B cell (primary cell): ENCODE data around the gene IL25. TPM values are rescaled to one million over a fixed set of nuclear protein-coding genes. Genes with fewer than 3 reads are reported as not detected.

Experiments
- ATAC-seq: fragments of 200-7000 bp; cut with Tn5 transposase; one replicate; pipeline ENCODE4 v1.10.0; 2021; ENCODE audit warnings: low read depth, mild to moderate bottlenecking, moderate number of reproducible peaks, moderate library complexity
- CTCF ChIA-PET: fragments of 350-600 bp; sonication (Branson Sonifier 250); formaldehyde crosslinking; loops from one replicate; lab custom pipeline; 2021; ENCODE audit warnings: antibody characterized with exemption, inconsistent platforms; lab: Charles Lee
- POLR2A ChIA-PET: fragments of 350-600 bp; sonication (Branson Sonifier 250); formaldehyde crosslinking; loops from one replicate; lab custom pipeline; 2021; ENCODE audit warnings: antibody characterized with exemption; lab: Charles Lee
- DNase-seq: peaks from one replicate; pipeline ENCODE4 v3.0.0; 2013
- H2AFZ ChIP-seq: 2 replicates; pipeline ENCODE4 v1.6.1; 2012; ENCODE audit warnings: mild to moderate bottlenecking, low read depth, low read length; ENCODE audit not compliant: insufficient read depth, poor library complexity, severe bottlenecking
- H3K27ac ChIP-seq, 2 donors: 1 replicate in 1 of 2; 2 replicates in 1 of 2; pipeline ENCODE4 v1.5.1; 2012 to 2013; ENCODE audit warnings: low read length in 2 of 2, mild to moderate bottlenecking in 2 of 2, moderate library complexity in 1 of 2
- H3K27me3 ChIP-seq, 4 experiments: fragments of 200-600 bp in 1 of 4; sonication (generic) in 1 of 4; replicated peaks in 1 of 4; 1 replicate in 2 of 4; 2 replicates in 2 of 4; pipeline versions ENCODE4 v1.6.1 to v1.7.0; 2013 to 2016; ENCODE audit warnings: low read length in 3 of 4, mild to moderate bottlenecking in 2 of 4, mixed read lengths in 1 of 4, moderate library complexity in 1 of 4; ENCODE audit not compliant: insufficient read depth in 4 of 4, control insufficient read depth in 3 of 4; ENCODE audit errors: control extremely low read depth in 1 of 4
- H3K36me3 ChIP-seq, 2 experiments: replicated peaks in 1 of 2; 1 replicate in 1 of 2; 2 replicates in 1 of 2; pipeline versions ENCODE4 v1.6.1 to v1.7.1; 2013; ENCODE audit warnings: low read length in 1 of 2; ENCODE audit not compliant: insufficient read depth in 2 of 2, control insufficient read depth in 1 of 2; ENCODE audit errors: control extremely low read depth in 1 of 2, extremely low read depth in 1 of 2
- H3K4me1 ChIP-seq, 2 donors: fragments of 200-600 bp in 1 of 2; sonication (generic) in 1 of 2; 1 replicate in 1 of 2; 2 replicates in 1 of 2; pipeline versions ENCODE4 v1.5.1 to v1.6.1; 2013 to 2017; ENCODE audit warnings: low read length in 2 of 2; ENCODE audit not compliant: control insufficient read depth in 2 of 2, insufficient read depth in 2 of 2
- H3K4me2 ChIP-seq: replicated peaks from 2 replicates; pipeline ENCODE3; 2012; ENCODE audit warnings: mild to moderate bottlenecking, low read depth, low read length; ENCODE audit not compliant: poor library complexity, severe bottlenecking
- H3K4me3 ChIP-seq, 5 experiments: fragments of 200-600 bp in 1 of 5; sonication (generic) in 1 of 5; 1 replicate in 3 of 5; 2 replicates in 2 of 5; pipeline versions ENCODE4 v1.5.1 to v1.7.0; 2011 to 2016; ENCODE audit warnings: low read length in 4 of 5, mild to moderate bottlenecking in 4 of 5, low read depth in 2 of 5, control low read depth in 1 of 5, moderate library complexity in 1 of 5; ENCODE audit not compliant: insufficient read depth in 1 of 5; ENCODE audit errors: control extremely low read depth in 1 of 5, extremely low read depth in 1 of 5
- H3K79me2 ChIP-seq: fragments of 200-600 bp; sonication (generic); one replicate; pipeline ENCODE4 v1.6.0; 2016; ENCODE audit warnings: low read length; ENCODE audit not compliant: control insufficient read depth, insufficient read depth
- H3K9ac ChIP-seq: fragments of 200-600 bp; sonication (generic); 2 replicates; pipeline ENCODE4 v1.6.1; 2017; ENCODE audit warnings: mild to moderate bottlenecking, low read length, moderate library complexity
- H3K9me3 ChIP-seq, 3 donors: one replicate each; pipeline versions ENCODE4 v1.6.1 to v1.7.1; 2013; ENCODE audit warnings: low read length in 2 of 3; ENCODE audit not compliant: control insufficient read depth in 2 of 3, insufficient read depth in 1 of 3; ENCODE audit errors: control extremely low read depth in 1 of 3
- H4K20me1 ChIP-seq: 2 replicates; pipeline ENCODE4 v1.6.0; 2012; ENCODE audit warnings: mild to moderate bottlenecking, low read length; ENCODE audit not compliant: insufficient read depth, control insufficient read depth, poor library complexity, severe bottlenecking
- H3K27ac Mint-ChIP-seq: one replicate; pipeline ENCODE4 v1.8.0; 2021; ENCODE audit warnings: mixed read lengths
- H3K27me3 Mint-ChIP-seq: one replicate; pipeline ENCODE4 v1.8.0; 2021; ENCODE audit warnings: mixed read lengths
- H3K4me1 Mint-ChIP-seq: one replicate; pipeline ENCODE4 v1.8.0; 2021; ENCODE audit warnings: mixed read lengths
- H3K4me3 Mint-ChIP-seq: one replicate; pipeline ENCODE4 v1.8.0; 2021; ENCODE audit warnings: mixed read lengths
- H3K9me3 Mint-ChIP-seq: one replicate; pipeline ENCODE4 v1.8.0; 2022; ENCODE audit warnings: mixed read lengths; ENCODE audit not compliant: insufficient read depth
- CTCF ChIP-seq: fragments of 200-600 bp; IDR thresholded peaks from one replicate; pipeline ENCODE4 v1.8.0; 2022; ENCODE audit warnings: antibody characterized with exemption, mild to moderate bottlenecking
- EZH2 ChIP-seq: IDR thresholded peaks from 2 replicates; pipeline ENCODE4 v1.6.1; 2012; ENCODE audit warnings: borderline replicate concordance, low read depth, mild to moderate bottlenecking, moderate library complexity, low read length; ENCODE audit not compliant: insufficient read depth, poor library complexity, severe bottlenecking
- WGBS: methylation state at CpG from one replicate; pipeline ENCODE4 v1.1.5; 2013; ENCODE audit warnings: missing lambda C conversion rate; ENCODE audit not compliant: insufficient coverage; 5-methylcytosine and 5-hydroxymethylcytosine counted together
- intact Hi-C: fragments of 100-400 bp; cut with micrococcal nuclease; formaldehyde crosslinking; loops from one replicate; pipeline ENCODE4 v1.10.0; 2022
- polyA plus RNA-seq: library from polyadenylated mRNA; depleted of rRNA; stranded (reverse); fragments of >200 nt; gene quantifications from 2 replicates; pipeline ENCODE4 v1.2.3, GENCODE V29; 2012
- total RNA-seq, 2 donors: library from RNA; stranded (reverse); fragments of 120-200 nt in 1 of 2; gene quantifications; 1 replicate in 1 of 2; 2 replicates in 1 of 2; pipeline versions ENCODE4 v1.2.3 to v1.2.4, GENCODE V29; 2013 to 2022

Gene IL25
- total and polyA plus RNA-seq, 2 donors (not counting 1 experiment from before 2014, with no cell fraction given), result not detected

GRCh38 chr14:23359167-23359626, 13.4 kb upstream of the IL25 start:
- no peaks in the 10 kb centered on the region for H3K9me3 Mint-ChIP-seq

More at GRCh38 chr14:23359167-23359626, 13.4 kb upstream of the IL25 start:
- TF ChIP-seq EZH2, result no peak
- TF ChIP-seq CTCF, result no peak
- Histone ChIP-seq H3K4me2 (no peak overlapping the region), H3K36me3 (no peaks in the 10 kb centered on the region), H4K20me1 (no peaks in the 10 kb centered on the region), H3K27me3 (peaks cover 0 to 23% (median 3%) of the 10 kb centered on the region in 4 experiments), H3K9ac (no peak overlapping the region), H3K4me1 (no peaks in the 10 kb centered on the region), H2AFZ (no peak overlapping the region), H3K79me2 (no peaks in the 10 kb centered on the region), H3K4me3 (no peak overlapping the region), H3K27ac (no peak overlapping the region), H3K9me3 (no peaks in the 10 kb centered on the region)
- DNase-seq, result no peak
- Mint-ChIP-seq H3K27ac (no peak overlapping the region), H3K4me1 (no peaks in the 10 kb centered on the region), H3K4me3 (no peak overlapping the region), H3K27me3 (peaks cover 37% of the 10 kb centered on the region)
- 91% methylated on average over 10 of the region's 11 CpGs for WGBS
- POLR2A ChIA-PET, result no interaction called here
- intact Hi-C loops, result no loop called here
- CTCF ChIA-PET, result interaction anchor here (1.7 kb wide), 1 partner anchor 21 kb away, joined by 4 read pairs; no protein-coding TSS in a partner anchor
- ATAC-seq, result no peak
